K562 (cell line): ENCODE data around the gene EEA1. TPM values are rescaled to one million over a fixed set of nuclear protein-coding genes. Genes with fewer than 3 reads are reported as not detected.

Source experiments
- ATAC-seq: fragments of 200-7000 bp; cut with Tn5 transposase; 3 replicates; pipeline ENCODE4 v1.9.1; 2020; ENCODE audit warnings: moderate library complexity
- BruUV-seq: library from RNA; stranded (reverse); fragments of 400-500 nt; replicated peaks from 2 replicates; lab custom pipeline; 2021; lab: Mats Ljungman, UMichigan
- CTCF ChIA-PET: fragments of 300-600 bp; formaldehyde crosslinking; extraction: SDS; loops from one replicate; lab custom pipeline; 2021; ENCODE audit warnings: low intra/inter-chr PET ratio; lab: Yijun Ruan, JAX
- POLR2A ChIA-PET: fragments of 300-600, 350-650 bp; sonication (Branson Sonifier 250); formaldehyde crosslinking; extraction: SDS; loops from one replicate; lab custom pipeline; 2021; ENCODE audit warnings: antibody characterized with exemption, inconsistent platforms; lab: Yijun Ruan, JAX
- DNase-seq, 4 experiments: peaks; one replicate each; pipeline versions ENCODE4 v3.0.0 to v3.0.0-alpha.2; 2011 to 2018; ENCODE audit warnings: low spot score in 3 of 4, mixed read lengths in 3 of 4; ENCODE audit errors: extremely low read depth in 1 of 4
- FAIRE-seq: peaks from 2 replicates; lab custom pipeline; 2011; peaks lifted over from hg19 to GRCh38; lab: Jason Lieb, UNC
- H2AFZ ChIP-seq: 2 replicates; pipeline ENCODE4 v1.6.0; 2011; ENCODE audit warnings: low read depth, low read length, control low read depth, inconsistent platforms
- H3K27ac ChIP-seq: fragments of 200-600 bp; 3 replicates; pipeline ENCODE4 v1.8.0; 2011; ENCODE audit warnings: low read depth, mild to moderate bottlenecking, control low read depth, inconsistent platforms, low read length, moderate library complexity, mixed read lengths; ENCODE audit errors: extremely low read depth
- H3K27me3 ChIP-seq, 2 experiments: fragments of 300-600 bp in 1 of 2; 2 replicates in 1 of 2; 3 replicates in 1 of 2; pipeline versions ENCODE4 v1.6.0 to v1.8.0; 2011; ENCODE audit warnings: inconsistent platforms in 2 of 2, low read length in 2 of 2, mild to moderate bottlenecking in 1 of 2, mixed read lengths in 1 of 2, moderate library complexity in 1 of 2; ENCODE audit not compliant: control insufficient read depth in 2 of 2, insufficient read depth in 2 of 2
- H3K36me3 ChIP-seq: fragments of 300-600 bp; 3 replicates; pipeline ENCODE4 v1.8.0; 2011; ENCODE audit warnings: mild to moderate bottlenecking, low read length, inconsistent platforms; ENCODE audit not compliant: control insufficient read depth, insufficient read depth
- H3K4me1 ChIP-seq, 2 experiments: fragments of 200-600 bp in 1 of 2; replicated peaks in 1 of 2; 2 replicates in 1 of 2; 3 replicates in 1 of 2; pipeline versions ENCODE4 v1.5.1 to v1.8.0; 2011; ENCODE audit warnings: inconsistent platforms in 2 of 2, low read length in 2 of 2, mild to moderate bottlenecking in 1 of 2, mixed read lengths in 1 of 2, moderate library complexity in 1 of 2; ENCODE audit not compliant: control insufficient read depth in 2 of 2, insufficient read depth in 2 of 2
- H3K4me2 ChIP-seq: 2 replicates; pipeline ENCODE4 v1.6.1; 2011; ENCODE audit warnings: low read length, control low read depth, inconsistent platforms, mixed read lengths; ENCODE audit not compliant: insufficient read depth
- H3K4me3 ChIP-seq: fragments of 200-600 bp; sonication (generic), shearing (Covaris generic); 2 replicates; pipeline ENCODE4 v1.5.1; 2016; ENCODE audit warnings: control low read depth, inconsistent platforms
- H3K79me2 ChIP-seq: fragments of 200-600 bp; 3 replicates; pipeline ENCODE4 v1.8.0; 2011; ENCODE audit warnings: low read length, inconsistent platforms; ENCODE audit not compliant: control insufficient read depth, insufficient read depth
- H3K9ac ChIP-seq, 2 experiments: 2 replicates each; pipeline versions ENCODE4 v1.6.0 to v1.6.1; 2011; ENCODE audit warnings: low read depth in 2 of 2, low read length in 2 of 2, control low read depth in 1 of 2, inconsistent platforms in 1 of 2, mild to moderate bottlenecking in 1 of 2, mixed read lengths in 1 of 2; ENCODE audit not compliant: insufficient read depth in 1 of 2
- H3K9me1 ChIP-seq: one replicate; pipeline ENCODE4 v1.6.0; 2011; ENCODE audit warnings: inconsistent platforms, mild to moderate bottlenecking, low read length, moderate library complexity; ENCODE audit not compliant: control insufficient read depth, insufficient read depth
- H3K9me3 ChIP-seq: replicated peaks from 2 replicates; pipeline ENCODE4 v1.5.1; 2011; ENCODE audit warnings: low read depth, low read length, inconsistent platforms; ENCODE audit not compliant: control insufficient read depth, insufficient read depth
- H4K20me1 ChIP-seq: replicated peaks from 2 replicates; pipeline ENCODE4 v1.6.1; 2011; ENCODE audit warnings: low read length, inconsistent platforms, mixed read lengths; ENCODE audit not compliant: control insufficient read depth, insufficient read depth
- BCLAF1 ChIP-seq, 2 experiments: fragments of 450-650 bp in 1 of 2; IDR thresholded peaks; 2 replicates each; pipeline ENCODE4 v1.6.1; 2011 to 2017; ENCODE audit warnings: low read depth in 2 of 2, antibody characterized with exemption in 1 of 2, borderline replicate concordance in 1 of 2, low read length in 1 of 2, mild to moderate bottlenecking in 1 of 2, mixed read lengths in 1 of 2; ENCODE audit not compliant: control insufficient read depth in 1 of 2
- CEBPB ChIP-seq: fragments of 450-650 bp; IDR thresholded peaks from 2 replicates; pipeline ENCODE4 v1.6.1; 2016; ENCODE audit warnings: missing genetic modification characterization, missing compliant biosample characterization
- COPS2 ChIP-seq: fragments of 450-650 bp; conservative IDR thresholded peaks from 2 replicates; pipeline ENCODE4 v1.6.1; 2016; ENCODE audit warnings: mild to moderate bottlenecking, moderate library complexity
- DPF2 ChIP-seq: fragments of 450-650 bp; IDR thresholded peaks from 2 replicates; pipeline ENCODE4 v1.6.1; 2016
- ESRRB ChIP-seq: fragments of 250-450 bp; sonication (Bioruptor Pico); IDR thresholded peaks from 2 replicates; pipeline ENCODE4 v1.5.0; 2020; ENCODE audit warnings: mild to moderate bottlenecking, moderate library complexity, borderline replicate concordance
- FUS ChIP-seq: fragments of 200-400 bp; formaldehyde crosslinking; optimal IDR thresholded peaks from 2 replicates; pipeline ENCODE3; 2017; ENCODE audit warnings: low read depth, low read length
- HOMEZ ChIP-seq: fragments of 250-450 bp; sonication (Bioruptor Pico); IDR thresholded peaks from 2 replicates; pipeline ENCODE4 v1.4.0; 2020; ENCODE audit warnings: mild to moderate bottlenecking, moderate library complexity
- KDM5B ChIP-seq: fragments of 200-600 bp; sonication (generic); IDR thresholded peaks from 2 replicates; pipeline ENCODE4 v1.6.1; 2012; ENCODE audit warnings: low read depth, mild to moderate bottlenecking, moderate library complexity, low read length, control low read depth, inconsistent platforms; ENCODE audit not compliant: insufficient replicate concordance
- MIER1 ChIP-seq: fragments of 450-650 bp; IDR thresholded peaks from 2 replicates; pipeline ENCODE4 v1.6.1; 2016; ENCODE audit warnings: antibody characterized with exemption, mild to moderate bottlenecking, low read depth
- RAD21 ChIP-seq, 2 experiments: fragments of 250-450 bp in 1 of 2; fragments of 450-650 bp in 1 of 2; sonication (Bioruptor Pico) in 1 of 2; formaldehyde crosslinking in 1 of 2; IDR thresholded peaks in 1 of 2; conservative IDR thresholded peaks in 1 of 2; 2 replicates each; pipeline versions ENCODE4 v1.4.0 to v1.8.0; 2020 to 2022; ENCODE audit warnings: mild to moderate bottlenecking in 2 of 2, moderate library complexity in 1 of 2
- SRSF3 ChIP-seq: fragments of 200-400 bp; formaldehyde crosslinking; IDR thresholded peaks from 2 replicates; pipeline ENCODE4 v1.6.1; 2016; ENCODE audit warnings: mild to moderate bottlenecking, low read length, moderate library complexity; ENCODE audit not compliant: insufficient read depth
- ZNF408 ChIP-seq: fragments of 250-450 bp; sonication (Bioruptor Pico); IDR thresholded peaks from 2 replicates; pipeline ENCODE4 v1.4.0; 2020; ENCODE audit warnings: low read depth, mild to moderate bottlenecking, moderate library complexity
- ZNF561 ChIP-seq: fragments of 450-650 bp; formaldehyde crosslinking; conservative IDR thresholded peaks from 2 replicates; pipeline ENCODE4 v1.4.0; 2020; ENCODE audit warnings: mild to moderate bottlenecking, moderate library complexity
- ZNF707 ChIP-seq: fragments of 250-450 bp; sonication (Bioruptor Pico); conservative IDR thresholded peaks from 2 replicates; pipeline ENCODE4 v1.8.0; 2022; ENCODE audit warnings: inconsistent platforms, mild to moderate bottlenecking, moderate library complexity
- WGBS: fragments of 100-300 bp; shearing (Covaris generic); methylation state at CpG from one replicate; pipeline ENCODE4 v1.1.6; 2016; ENCODE audit warnings: low coverage, mixed read lengths; ENCODE audit not compliant: insufficient coverage; ENCODE audit errors: missing lambda C conversion rate; 5-methylcytosine and 5-hydroxymethylcytosine counted together
- in situ Hi-C: fragments of 300-500 bp; cut with MboI; formaldehyde crosslinking; loops from 4 replicates; pipeline ENCODE4 v1.15.0; 2018; ENCODE audit warnings: inconsistent platforms, mixed read lengths
- intact Hi-C: fragments of 100-400 bp; cut with micrococcal nuclease; formaldehyde crosslinking; loops from 2 replicates; pipeline ENCODE4 v1.14.2; 2022
- polyA plus RNA-seq, 8 experiments: library from polyadenylated mRNA; depleted of rRNA in 4 of 8; stranded (reverse) in 5 of 8; unstranded in 3 of 8; fragments of >200 nt; fragmentation: Nextera tagmentation in 2 of 8; fragmentation: Illumina TruSeq in 1 of 8; extraction: Ambion mirVana in 2 of 8; extraction: Trizol in 1 of 8; gene quantifications; 2 replicates each; pipeline versions ENCODE4 v1.2.1 to v1.2.3, GENCODE V29; 2011 to 2014; ENCODE audit warnings: inconsistent platforms in 1 of 8, missing spikeins in 1 of 8
- total RNA-seq, 7 experiments: library from RNA; depleted of rRNA in 6 of 7; stranded (reverse); fragments of >200 nt in 6 of 7; fragmentation: Illumina TruSeq in 2 of 7; extraction: Trizol in 2 of 7; gene quantifications; 2 replicates each; pipeline versions ENCODE4 v1.2.1 to v1.2.3, GENCODE V29; 2011 to 2021; ENCODE audit warnings: low replicate concordance in 1 of 7
- TF ChIP-seq, protein P1 (sequence below): fragments of 250-450 bp; sonication (Bioruptor Pico); IDR thresholded peaks from 2 replicates; pipeline ENCODE4 v1.8.0; 2021; ENCODE audit warnings: borderline replicate concordance, mild to moderate bottlenecking, moderate library complexity; ENCODE audit not compliant: poor library complexity, severe bottlenecking

The EEA1 gene
- total and polyA plus RNA-seq, 9 of the 15 experiments (the other 6 are each of a cell fraction or from before 2014, with no cell fraction given), result 3.5 to 17.1 (median 7.5) TPM

DNA sequence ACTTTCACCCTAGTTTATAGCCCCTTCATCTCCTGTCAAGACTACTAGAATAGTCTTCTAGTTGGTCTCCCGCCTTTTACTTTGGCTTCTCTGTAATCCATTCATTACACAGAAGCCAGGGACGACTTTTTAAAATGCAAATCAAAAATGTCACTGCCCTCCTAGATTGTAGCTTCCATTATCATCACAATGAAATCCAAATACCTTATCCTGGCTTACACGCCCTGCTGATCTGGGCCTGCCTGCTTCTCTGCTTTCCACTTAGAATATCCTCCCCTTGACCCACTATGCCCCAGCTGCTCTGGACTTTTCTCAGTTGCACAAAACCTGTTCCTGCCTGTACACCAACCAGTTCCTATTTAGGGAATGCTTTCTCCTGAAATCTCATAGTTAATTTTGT, 4.5 kb upstream of the EEA1 start:
- H3K79me2 ChIP-seq, result peaks cover under 1% of the 10 kb centered on the region; the same call in 2 of the 3 replicates
- no peak for ATAC-seq
- no peak for DNase-seq
- no peaks in the 10 kb centered on the region for H4K20me1 ChIP-seq
- no TSS peak for BruUV-seq
- WGBS, result 43% methylated on average over 2 of the region's 3 CpGs
- H3K4me3 ChIP-seq, result no peak overlapping the region
- H3K9ac ChIP-seq, result no peak overlapping the region
- 0 out of 2 replicates have a peak overlapping the region, but pooled peaks have one; percentile 12 for H2AFZ ChIP-seq
- no peak overlapping the region for H3K27ac ChIP-seq
- H3K9me3 ChIP-seq, result no peaks in the 10 kb centered on the region
- peaks cover 4 to 5% of the 10 kb centered on the region in 2 experiments; a peak in 2 of 5 replicates for H3K4me1 ChIP-seq
- no peaks in the 10 kb centered on the region for H3K27me3 ChIP-seq
- POLR2A ChIA-PET, result no interaction called here
- in situ Hi-C loops (loop anchor here (10.0 kb wide), 1 partner anchor 109 kb away; no protein-coding TSS in a partner anchor), intact Hi-C loops (no loop called here)
- CTCF ChIA-PET, result no interaction called here
- FAIRE-seq, result no peak
- no peak overlapping the region for H3K4me2 ChIP-seq
- no peaks in the 10 kb centered on the region for H3K36me3 ChIP-seq
- no peaks in the 10 kb centered on the region for H3K9me1 ChIP-seq
- TF ChIP-seq SRSF3, result no peak
- TF ChIP-seq BCLAF1 (IDR thresholded peaks at IDR 0.05; ENCODE audit: borderline replicate concordance in 1 of 2, control insufficient read depth in 1 of 2, low read depth in 2 of 2, low read length in 1 of 2), result no peak
- TF ChIP-seq FUS, result no peak
- TF ChIP-seq DPF2, result no peak
- TF ChIP-seq, protein P1, sequence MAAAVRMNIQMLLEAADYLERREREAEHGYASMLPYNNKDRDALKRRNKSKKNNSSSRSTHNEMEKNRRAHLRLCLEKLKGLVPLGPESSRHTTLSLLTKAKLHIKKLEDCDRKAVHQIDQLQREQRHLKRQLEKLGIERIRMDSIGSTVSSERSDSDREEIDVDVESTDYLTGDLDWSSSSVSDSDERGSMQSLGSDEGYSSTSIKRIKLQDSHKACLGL (CRISPR knock-in tag), result no peak
- TF ChIP-seq CEBPB, result no peak
- no peak for TF ChIP-seq COPS2
- TF ChIP-seq ZNF707 (CRISPR knock-in tag), result no peak
- TF ChIP-seq ESRRB, result no peak
- no peak for TF ChIP-seq MIER1
- TF ChIP-seq ZNF561, result no peak
- no peak for TF ChIP-seq ZNF408 (CRISPR knock-in tag)
- no peak for TF ChIP-seq RAD21 (CRISPR knock-in tag; conservative IDR thresholded peaks at IDR 0.05 in 1 of 2, IDR thresholded peaks at IDR 0.05 in 1 of 2)
- no peak for TF ChIP-seq KDM5B
- no peak for TF ChIP-seq HOMEZ
